ENCODE measurements around the gene LCN15. TPM values are rescaled to one million over a fixed set of nuclear protein-coding genes. Genes with fewer than 3 reads are reported as not detected.

The LCN15 gene
- total and polyA plus RNA-seq, 2 of the 13 experiments (the other 11 are each of a cell fraction or from before 2014, with no cell fraction given), result 1.3 to 53.7 TPM

GRCh38 chr9:136790640-136791515 lies 26.6 kb upstream of the LCN15 start, which contains the start of gene TMEM141 (continued):
- TF ChIP-seq ZSCAN5A (CRISPR knock-in tag; IDR thresholded peaks at IDR 0.05; ENCODE audit: borderline replicate concordance) (0 out of 2 replicates have a peak, but pooled peaks have one; percentile 54), ATF7 (IDR thresholded peaks at IDR 0.05) (no peak), ATF7 (CRISPR knock-in tag; IDR thresholded peaks at IDR 0.05) (no peak), GMEB1 (CRISPR knock-in tag; IDR thresholded peaks at IDR 0.05; ENCODE audit: borderline replicate concordance) (peak; percentile 62), KLF16 (CRISPR knock-in tag; IDR thresholded peaks at IDR 0.05) (peak in 1 of 2 experiments; percentile 35; a peak in 2 of 4 replicates), ZNF441 (CRISPR knock-in tag; IDR thresholded peaks at IDR 0.05; ENCODE audit: borderline replicate concordance) (peak; percentile 24; the same call in 1 of the 2 replicates), CTCF (CRISPR knock-in tag; IDR thresholded peaks at IDR 0.05) (no peak), MNT (IDR thresholded peaks at IDR 0.05) (peak; percentile 39), HMGXB3 (CRISPR knock-in tag; IDR thresholded peaks at IDR 0.05; ENCODE audit: borderline replicate concordance) (0 out of 2 replicates have a peak, but pooled peaks have one; percentile 34), ZFP37 (CRISPR knock-in tag; IDR thresholded peaks at IDR 0.05; ENCODE audit: borderline replicate concordance) (no peak), MAFG (CRISPR knock-in tag; IDR thresholded peaks at IDR 0.05) (no peak), BCL3 (CRISPR knock-in tag; IDR thresholded peaks at IDR 0.05) (peak; percentile 11; the same call in 1 of the 2 replicates), KDM5B (CRISPR knock-in tag; IDR thresholded peaks at IDR 0.05; ENCODE audit: borderline replicate concordance) (0 out of 2 replicates have a peak, but pooled peaks have one; percentile 21)
